HepG2 (cell line): ENCODE data around the gene LINC00237. TPM values are rescaled to one million over a fixed set of nuclear protein-coding genes. Genes with fewer than 3 reads are reported as not detected.

Experiments
- ATAC-seq: fragments of 200-7000 bp; cut with Tn5 transposase; 3 replicates; pipeline ENCODE4 v1.9.1; 2020; ENCODE audit warnings: mild to moderate bottlenecking, moderate library complexity
- BruUV-seq: library from RNA; stranded (reverse); fragments of 400-500 nt; replicated peaks from 2 replicates; lab custom pipeline; 2021; lab: Mats Ljungman, UMichigan
- CTCF ChIA-PET: fragments of 300-600 bp; formaldehyde crosslinking; extraction: SDS; loops from one replicate; lab custom pipeline; 2021; ENCODE audit warnings: low total read pairs, inconsistent platforms, low intra/inter-chr PET ratio; lab: Yijun Ruan, JAX
- POLR2A ChIA-PET: fragments of 350-600 bp; sonication (Branson Sonifier 250); formaldehyde crosslinking; loops from one replicate; lab custom pipeline; 2020; ENCODE audit warnings: antibody characterized with exemption, inconsistent platforms; lab: Yijun Ruan, JAX
- DNase-seq: peaks from one replicate; pipeline ENCODE4 v3.0.0-alpha.2; 2015; ENCODE audit warnings: low spot score
- FAIRE-seq: peaks from 3 replicates; lab custom pipeline; 2011; peaks lifted over from hg19 to GRCh38; lab: Jason Lieb, UNC
- H2AFZ ChIP-seq: one replicate; pipeline ENCODE4 v1.6.1; 2011; ENCODE audit warnings: low read length, inconsistent platforms
- H3K27ac ChIP-seq: fragments of 300-600 bp; 3 replicates; pipeline ENCODE4 v1.8.0; 2011; ENCODE audit warnings: mixed run types, mild to moderate bottlenecking, mixed read lengths, low read length, inconsistent platforms; ENCODE audit not compliant: insufficient read depth; ENCODE audit errors: extremely low read length
- H3K27me3 ChIP-seq, 2 experiments: fragments of 200-600 bp in 1 of 2; 2 replicates in 1 of 2; 3 replicates in 1 of 2; pipeline versions ENCODE4 v1.6.0 to v1.8.0; 2011; ENCODE audit warnings: low read length in 2 of 2, mild to moderate bottlenecking in 2 of 2, moderate library complexity in 2 of 2, inconsistent platforms in 1 of 2; ENCODE audit not compliant: insufficient read depth in 2 of 2, control insufficient read depth in 1 of 2
- H3K36me3 ChIP-seq, 2 experiments: fragments of 200-600 bp in 1 of 2; replicated peaks in 1 of 2; 2 replicates in 1 of 2; 3 replicates in 1 of 2; pipeline versions ENCODE4 v1.5.1 to v1.8.0; 2011; ENCODE audit warnings: low read length in 2 of 2, inconsistent platforms in 1 of 2; ENCODE audit not compliant: insufficient read depth in 2 of 2, control insufficient read depth in 1 of 2
- H3K4me1 ChIP-seq: 2 replicates; pipeline ENCODE4 v1.5.1; 2012; ENCODE audit warnings: low read length, inconsistent platforms; ENCODE audit not compliant: insufficient read depth
- H3K4me2 ChIP-seq: 2 replicates; pipeline ENCODE4 v1.6.0; 2011; ENCODE audit warnings: low read depth, low read length, inconsistent platforms
- H3K4me3 ChIP-seq, 3 experiments: fragments of 200-600 bp in 1 of 3; sonication (generic), shearing (Covaris generic) in 1 of 3; replicated peaks in 1 of 3; 2 replicates each; pipeline ENCODE4 v1.5.1; 2011 to 2016; ENCODE audit warnings: low read length in 3 of 3, inconsistent platforms in 2 of 3, low read depth in 2 of 3, mild to moderate bottlenecking in 2 of 3, control low read depth in 1 of 3, mixed read lengths in 1 of 3; ENCODE audit not compliant: insufficient read depth in 1 of 3
- H3K79me2 ChIP-seq: one replicate; pipeline ENCODE4 v1.6.1; 2011; ENCODE audit warnings: low read length, inconsistent platforms; ENCODE audit not compliant: insufficient read depth
- H3K9ac ChIP-seq: 2 replicates; pipeline ENCODE4 v1.6.0; 2011; ENCODE audit warnings: mild to moderate bottlenecking, low read depth, low read length, inconsistent platforms; ENCODE audit not compliant: insufficient read depth
- H3K9me3 ChIP-seq: 2 replicates; pipeline ENCODE4 v1.5.1; 2012; ENCODE audit warnings: mild to moderate bottlenecking, low read length
- H4K20me1 ChIP-seq: 2 replicates; pipeline ENCODE4 v1.6.0; 2011; ENCODE audit warnings: inconsistent platforms, mild to moderate bottlenecking, low read length, moderate library complexity; ENCODE audit not compliant: insufficient read depth
- ATF7-NPFF ChIP-seq: sonication (generic); formaldehyde crosslinking; IDR thresholded peaks from 2 replicates; pipeline ENCODE4 v1.8.1; 2023; ENCODE audit warnings: mild to moderate bottlenecking, low read depth, missing genetic modification reagents, moderate library complexity
- DNMT3B ChIP-seq: conservative IDR thresholded peaks from 2 replicates; pipeline ENCODE4 v1.6.1; 2016; ENCODE audit warnings: missing biosample characterization, control low read depth
- HNRNPL ChIP-seq: fragments of 200-400 bp; formaldehyde crosslinking; IDR thresholded peaks from 2 replicates; pipeline ENCODE4 v1.6.1; 2017; ENCODE audit warnings: mild to moderate bottlenecking, low read depth, low read length
- KDM3A ChIP-seq: IDR thresholded peaks from 2 replicates; pipeline ENCODE4 v1.6.1; 2018; ENCODE audit warnings: low read depth, missing compliant biosample characterization
- MED1 ChIP-seq: sonication (generic); formaldehyde crosslinking; IDR thresholded peaks from 2 replicates; pipeline ENCODE4 v1.4.0; 2020; ENCODE audit warnings: missing genetic modification reagents
- NAIF1 ChIP-seq: sonication (generic); formaldehyde crosslinking; IDR thresholded peaks from 2 replicates; pipeline ENCODE4 v1.5.0; 2020; ENCODE audit warnings: mild to moderate bottlenecking, missing genetic modification reagents, borderline replicate concordance
- SRY ChIP-seq: sonication (generic); formaldehyde crosslinking; IDR thresholded peaks from 2 replicates; pipeline ENCODE4 v1.8.0; 2022; ENCODE audit warnings: mild to moderate bottlenecking, missing genetic modification reagents
- ZC3H4 ChIP-seq: sonication (generic); formaldehyde crosslinking; IDR thresholded peaks from 2 replicates; pipeline ENCODE4 v1.4.0; 2020; ENCODE audit warnings: missing genetic modification reagents, borderline replicate concordance
- ZMYM4 ChIP-seq: sonication (generic); formaldehyde crosslinking; IDR thresholded peaks from 2 replicates; pipeline ENCODE4 v1.8.1; 2023; ENCODE audit warnings: mild to moderate bottlenecking, missing genetic modification reagents
- WGBS: methylation state at CpG from one replicate; pipeline ENCODE4 v1.1.6; 2017; ENCODE audit warnings: low lambda C conversion rate; 5-methylcytosine and 5-hydroxymethylcytosine counted together
- in situ Hi-C: cut with HindIII; loops from 2 replicates; pipeline ENCODE4 v1.10.0; 2017; ENCODE audit warnings: low pct_unique_long_range_greater_than_20kb; ENCODE audit not compliant: extremely low pct_ligation_motif_present
- intact Hi-C: fragments of 100-400 bp; cut with micrococcal nuclease; formaldehyde crosslinking; loops from one replicate; pipeline ENCODE4 v1.10.0; 2022; ENCODE audit not compliant: unreplicated experiment
- polyA plus RNA-seq, 8 experiments: library from polyadenylated mRNA; depleted of rRNA in 3 of 8; stranded (reverse) in 7 of 8; unstranded in 1 of 8; fragments of >200 nt; fragmentation: Illumina TruSeq in 4 of 8; extraction: Trizol in 4 of 8; gene quantifications; 2 replicates each; pipeline versions ENCODE4 v1.2.1 to v1.2.3, GENCODE V29; 2011 to 2016; ENCODE audit warnings: low read depth in 4 of 8, missing spikeins in 1 of 8, mixed read lengths in 1 of 8; ENCODE audit not compliant: insufficient read depth in 1 of 8
- total RNA-seq, 5 experiments: library from RNA; depleted of rRNA; stranded (reverse); fragments of >200 nt; fragmentation: Illumina TruSeq; extraction: Trizol; gene quantifications; 2 replicates each; pipeline ENCODE4 v1.2.3, GENCODE V29; 2016; ENCODE audit warnings: low read depth in 1 of 5
- TF ChIP-seq, protein P1 (sequence below): sonication (generic); formaldehyde crosslinking; IDR thresholded peaks from 2 replicates; pipeline ENCODE4 v1.4.0; 2020; ENCODE audit warnings: missing genetic modification reagents
- TF ChIP-seq, protein P2 (sequence below): sonication (generic); formaldehyde crosslinking; IDR thresholded peaks from 2 replicates; pipeline ENCODE4 v1.9.0; 2021; ENCODE audit warnings: mild to moderate bottlenecking, missing genetic modification reagents

The LINC00237 gene
- total and polyA plus RNA-seq, 2 of the 13 experiments (the other 11 are each of a cell fraction or from before 2014, with no cell fraction given) = not detected

DNA sequence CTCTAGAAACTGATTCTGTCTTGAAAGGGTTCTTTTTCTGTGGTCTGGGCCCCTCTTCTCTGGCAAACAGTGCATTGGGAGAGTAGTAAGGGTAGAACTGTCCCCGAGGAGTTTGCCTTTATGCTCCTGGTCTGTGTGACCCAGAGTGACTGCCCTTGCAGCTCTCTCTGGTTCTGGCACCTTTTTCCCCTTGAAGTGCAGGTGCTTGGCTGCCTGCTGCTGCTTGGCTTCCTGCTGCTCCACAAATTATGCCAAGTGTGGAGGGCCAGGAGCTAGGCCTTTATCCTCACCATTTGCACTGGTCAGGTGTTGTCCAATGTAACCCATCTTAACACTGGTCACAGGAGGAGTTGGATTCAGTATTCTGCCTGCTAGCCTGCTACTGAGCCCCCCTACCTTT lies 30.9 kb upstream of the LINC00237 start:
- 100% methylated on average over 1 of the region's 1 CpG for WGBS
- Histone ChIP-seq H3K27me3 (no peaks in the 10 kb centered on the region), H3K9ac (no peak overlapping the region), H3K4me2 (no peak overlapping the region), H3K4me1 (peaks cover 74% of the 10 kb centered on the region), H3K27ac (peak overlapping the region; percentile 8), H3K79me2 (peaks cover 25% of the 10 kb centered on the region), H2AFZ (no peak overlapping the region), H4K20me1 (no peaks in the 10 kb centered on the region), H3K36me3 (peaks cover 21 to 64% of the 10 kb centered on the region in 2 experiments), H3K4me3 (no peak overlapping the region)
- ATAC-seq = no peak
- ChIA-PET CTCF (no interaction called here), POLR2A (interaction anchor here (1.5 kb wide), 1 partner anchor 11 kb away, joined by 8 read pairs; the partner anchor contains the start of gene KIZ)
- in situ Hi-C loops (no loop called here), intact Hi-C loops (loop anchor here (5.0 kb wide), 3 partner anchors 40 to 165 kb away; partner anchors contain the start of gene XRN2)
- BruUV-seq = no TSS peak
- no peak for DNase-seq
- TF ChIP-seq ZC3H4 (CRISPR knock-in tag) = no peak
- no peak for TF ChIP-seq MED1 (CRISPR knock-in tag)
- no peak for TF ChIP-seq ATF7-NPFF (CRISPR knock-in tag)
- TF ChIP-seq SRY (CRISPR knock-in tag) = no peak
- TF ChIP-seq, protein P1, sequence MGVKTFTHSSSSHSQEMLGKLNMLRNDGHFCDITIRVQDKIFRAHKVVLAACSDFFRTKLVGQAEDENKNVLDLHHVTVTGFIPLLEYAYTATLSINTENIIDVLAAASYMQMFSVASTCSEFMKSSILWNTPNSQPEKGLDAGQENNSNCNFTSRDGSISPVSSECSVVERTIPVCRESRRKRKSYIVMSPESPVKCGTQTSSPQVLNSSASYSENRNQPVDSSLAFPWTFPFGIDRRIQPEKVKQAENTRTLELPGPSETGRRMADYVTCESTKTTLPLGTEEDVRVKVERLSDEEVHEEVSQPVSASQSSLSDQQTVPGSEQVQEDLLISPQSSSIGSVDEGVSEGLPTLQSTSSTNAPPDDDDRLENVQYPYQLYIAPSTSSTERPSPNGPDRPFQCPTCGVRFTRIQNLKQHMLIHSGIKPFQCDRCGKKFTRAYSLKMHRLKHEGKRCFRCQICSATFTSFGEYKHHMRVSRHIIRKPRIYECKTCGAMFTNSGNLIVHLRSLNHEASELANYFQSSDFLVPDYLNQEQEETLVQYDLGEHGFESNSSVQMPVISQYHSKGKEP = no peak
- no peak for TF ChIP-seq KDM3A
- no peak for TF ChIP-seq DNMT3B (CRISPR knock-in tag)
- TF ChIP-seq NAIF1 (CRISPR knock-in tag) = no peak
- TF ChIP-seq, protein P2, sequence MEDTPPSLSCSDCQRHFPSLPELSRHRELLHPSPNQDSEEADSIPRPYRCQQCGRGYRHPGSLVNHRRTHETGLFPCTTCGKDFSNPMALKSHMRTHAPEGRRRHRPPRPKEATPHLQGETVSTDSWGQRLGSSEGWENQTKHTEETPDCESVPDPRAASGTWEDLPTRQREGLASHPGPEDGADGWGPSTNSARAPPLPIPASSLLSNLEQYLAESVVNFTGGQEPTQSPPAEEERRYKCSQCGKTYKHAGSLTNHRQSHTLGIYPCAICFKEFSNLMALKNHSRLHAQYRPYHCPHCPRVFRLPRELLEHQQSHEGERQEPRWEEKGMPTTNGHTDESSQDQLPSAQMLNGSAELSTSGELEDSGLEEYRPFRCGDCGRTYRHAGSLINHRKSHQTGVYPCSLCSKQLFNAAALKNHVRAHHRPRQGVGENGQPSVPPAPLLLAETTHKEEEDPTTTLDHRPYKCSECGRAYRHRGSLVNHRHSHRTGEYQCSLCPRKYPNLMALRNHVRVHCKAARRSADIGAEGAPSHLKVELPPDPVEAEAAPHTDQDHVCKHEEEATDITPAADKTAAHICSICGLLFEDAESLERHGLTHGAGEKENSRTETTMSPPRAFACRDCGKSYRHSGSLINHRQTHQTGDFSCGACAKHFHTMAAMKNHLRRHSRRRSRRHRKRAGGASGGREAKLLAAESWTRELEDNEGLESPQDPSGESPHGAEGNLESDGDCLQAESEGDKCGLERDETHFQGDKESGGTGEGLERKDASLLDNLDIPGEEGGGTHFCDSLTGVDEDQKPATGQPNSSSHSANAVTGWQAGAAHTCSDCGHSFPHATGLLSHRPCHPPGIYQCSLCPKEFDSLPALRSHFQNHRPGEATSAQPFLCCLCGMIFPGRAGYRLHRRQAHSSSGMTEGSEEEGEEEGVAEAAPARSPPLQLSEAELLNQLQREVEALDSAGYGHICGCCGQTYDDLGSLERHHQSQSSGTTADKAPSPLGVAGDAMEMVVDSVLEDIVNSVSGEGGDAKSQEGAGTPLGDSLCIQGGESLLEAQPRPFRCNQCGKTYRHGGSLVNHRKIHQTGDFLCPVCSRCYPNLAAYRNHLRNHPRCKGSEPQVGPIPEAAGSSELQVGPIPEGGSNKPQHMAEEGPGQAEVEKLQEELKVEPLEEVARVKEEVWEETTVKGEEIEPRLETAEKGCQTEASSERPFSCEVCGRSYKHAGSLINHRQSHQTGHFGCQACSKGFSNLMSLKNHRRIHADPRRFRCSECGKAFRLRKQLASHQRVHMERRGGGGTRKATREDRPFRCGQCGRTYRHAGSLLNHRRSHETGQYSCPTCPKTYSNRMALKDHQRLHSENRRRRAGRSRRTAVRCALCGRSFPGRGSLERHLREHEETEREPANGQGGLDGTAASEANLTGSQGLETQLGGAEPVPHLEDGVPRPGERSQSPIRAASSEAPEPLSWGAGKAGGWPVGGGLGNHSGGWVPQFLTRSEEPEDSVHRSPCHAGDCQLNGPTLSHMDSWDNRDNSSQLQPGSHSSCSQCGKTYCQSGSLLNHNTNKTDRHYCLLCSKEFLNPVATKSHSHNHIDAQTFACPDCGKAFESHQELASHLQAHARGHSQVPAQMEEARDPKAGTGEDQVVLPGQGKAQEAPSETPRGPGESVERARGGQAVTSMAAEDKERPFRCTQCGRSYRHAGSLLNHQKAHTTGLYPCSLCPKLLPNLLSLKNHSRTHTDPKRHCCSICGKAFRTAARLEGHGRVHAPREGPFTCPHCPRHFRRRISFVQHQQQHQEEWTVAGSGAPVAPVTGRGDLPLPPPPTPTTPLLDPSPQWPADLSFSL = no peak
- no peak for TF ChIP-seq ZMYM4 (CRISPR knock-in tag)
- TF ChIP-seq HNRNPL = no peak
- TF ChIP-seq, all 625 proteins: peak for 0
- H3K9me3 ChIP-seq = no peaks in the 10 kb centered on the region
- no peak for FAIRE-seq
